CD4-positive, alpha-beta T cell treated with Interleukin-12 subunit alpha and Interleukin-12 subunit beta, for 1 hour (primary cell): ENCODE measurements around the gene CPVL.

ENCODE experiments used
- DNase-seq: peaks from one replicate; pipeline ENCODE4 v3.0.0-alpha.2; 2020

CPVL gene

DNA sequence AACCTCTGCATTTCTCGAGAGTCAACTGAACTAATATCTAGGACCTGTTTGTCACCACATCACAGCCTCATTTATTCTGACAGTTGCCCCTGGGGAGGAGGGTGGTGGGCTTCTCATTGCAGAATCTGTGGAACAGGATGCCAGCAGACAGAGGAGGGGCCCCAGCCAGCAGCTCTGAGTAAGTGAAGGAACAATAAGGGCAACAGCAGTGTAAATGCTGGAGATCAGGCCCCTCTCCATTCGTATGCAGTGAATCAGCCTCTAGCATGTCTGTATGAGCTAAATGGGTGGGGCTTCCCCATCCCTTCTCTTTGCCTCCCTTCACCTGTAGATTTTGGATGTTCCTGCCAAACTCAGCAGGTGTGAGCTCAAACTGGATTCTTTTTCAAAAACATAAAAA, 7.7 kb upstream of the CPVL start:
- no peak for DNase-seq

DNA sequence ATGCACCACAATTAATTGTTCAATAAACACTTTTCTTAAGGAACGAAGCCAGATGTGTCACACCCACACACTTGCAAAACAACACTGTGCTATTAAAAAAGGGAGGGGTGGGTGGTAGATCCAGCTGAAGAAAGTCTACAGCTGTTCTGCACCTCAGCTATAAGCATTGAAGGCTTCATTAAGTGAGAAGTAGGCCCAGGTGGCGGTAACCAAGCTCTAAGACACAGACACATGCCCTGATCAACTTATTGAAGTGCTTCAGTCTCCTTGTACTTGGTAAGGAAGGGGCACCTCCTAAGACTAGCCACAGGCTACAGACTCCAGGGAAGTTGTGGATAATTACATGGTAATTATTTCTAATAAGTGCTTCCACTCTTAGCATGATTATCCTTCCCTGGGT, 4.5 kb upstream of the CPVL start:
- no peak for DNase-seq

DNA sequence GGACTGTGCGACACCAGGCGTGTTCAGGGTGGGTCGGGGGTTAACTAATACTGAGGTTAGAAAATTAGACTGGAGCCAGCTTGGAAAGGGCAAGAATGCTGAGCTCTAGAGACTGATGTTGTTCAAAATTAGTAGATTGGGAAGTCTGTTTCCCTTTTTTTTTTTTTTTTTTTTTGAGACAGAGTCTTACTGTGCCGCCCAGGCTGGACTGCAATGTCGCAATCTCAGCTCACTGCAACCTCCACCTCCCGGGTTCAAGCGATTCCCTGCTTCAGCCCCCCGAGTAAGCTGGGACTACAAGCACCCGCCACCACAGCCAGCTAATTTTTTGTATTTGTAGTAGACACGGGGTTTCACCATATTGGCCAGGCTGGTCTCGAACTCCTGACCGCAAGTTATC, 2.7 kb upstream of the CPVL start:
- no peak for DNase-seq

- no peak for DNase-seq
Observed at GRCh38 chr7:29147821-29148220, 1.5 kb upstream of the CPVL start.

DNA sequence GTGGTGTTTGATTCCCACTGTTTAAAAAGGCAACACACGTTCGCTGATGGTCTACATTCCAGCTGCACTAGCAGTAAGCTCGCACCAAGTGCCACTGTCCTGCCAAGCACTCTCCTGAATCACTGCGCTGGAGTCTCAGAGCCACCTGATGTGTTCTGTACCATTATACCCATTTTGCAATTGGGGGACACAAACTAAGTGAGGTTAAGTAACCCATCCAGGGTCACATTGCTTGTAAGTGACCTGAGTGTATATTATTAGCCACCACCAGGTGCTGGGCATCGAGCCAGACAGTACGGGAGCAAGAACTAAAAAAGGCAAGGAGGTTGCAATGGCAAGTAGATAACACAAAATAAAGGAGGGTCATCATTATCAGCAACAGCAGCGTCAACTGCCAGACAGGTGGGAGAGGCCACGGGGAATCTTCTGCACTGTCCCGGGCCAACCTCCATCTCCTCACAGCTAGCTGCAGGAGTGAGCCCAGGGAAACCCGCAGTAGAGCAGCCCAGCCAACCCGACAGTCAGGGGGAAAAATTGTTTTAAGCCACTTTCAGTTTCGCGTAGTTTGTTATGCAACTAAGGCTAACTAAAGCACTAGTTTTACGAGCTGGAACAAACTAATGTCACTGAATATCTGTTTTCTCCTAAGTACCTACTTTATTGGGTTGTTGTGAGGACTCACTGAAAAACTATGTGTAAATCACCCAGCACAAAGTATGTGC, 712 bp upstream of the CPVL start:
- no peak for DNase-seq

- no peak for DNase-seq
Observed at GRCh38 chr7:29145553-29146056, 732 bp downstream of the CPVL start.

DNA sequence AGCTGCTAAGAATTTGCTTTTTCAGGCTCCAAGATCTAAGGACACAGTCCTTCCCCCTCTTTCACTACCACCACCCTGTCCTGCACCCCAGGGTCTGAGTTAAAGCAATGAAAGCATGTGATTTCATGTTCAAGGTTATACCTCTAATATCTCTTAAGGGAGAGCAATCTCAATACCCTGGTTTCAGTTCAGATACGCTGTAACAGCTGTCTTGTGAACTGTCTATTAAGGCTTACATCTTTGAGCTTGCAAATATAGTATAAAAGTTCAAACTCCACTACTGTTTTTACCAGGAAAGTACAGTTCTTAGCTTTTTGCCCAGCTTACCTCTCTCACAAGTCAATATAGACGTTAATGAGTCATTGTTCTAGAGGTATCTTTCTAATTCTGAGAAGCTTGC, 2.6 kb downstream of the CPVL start:
- no peak for DNase-seq

DNA sequence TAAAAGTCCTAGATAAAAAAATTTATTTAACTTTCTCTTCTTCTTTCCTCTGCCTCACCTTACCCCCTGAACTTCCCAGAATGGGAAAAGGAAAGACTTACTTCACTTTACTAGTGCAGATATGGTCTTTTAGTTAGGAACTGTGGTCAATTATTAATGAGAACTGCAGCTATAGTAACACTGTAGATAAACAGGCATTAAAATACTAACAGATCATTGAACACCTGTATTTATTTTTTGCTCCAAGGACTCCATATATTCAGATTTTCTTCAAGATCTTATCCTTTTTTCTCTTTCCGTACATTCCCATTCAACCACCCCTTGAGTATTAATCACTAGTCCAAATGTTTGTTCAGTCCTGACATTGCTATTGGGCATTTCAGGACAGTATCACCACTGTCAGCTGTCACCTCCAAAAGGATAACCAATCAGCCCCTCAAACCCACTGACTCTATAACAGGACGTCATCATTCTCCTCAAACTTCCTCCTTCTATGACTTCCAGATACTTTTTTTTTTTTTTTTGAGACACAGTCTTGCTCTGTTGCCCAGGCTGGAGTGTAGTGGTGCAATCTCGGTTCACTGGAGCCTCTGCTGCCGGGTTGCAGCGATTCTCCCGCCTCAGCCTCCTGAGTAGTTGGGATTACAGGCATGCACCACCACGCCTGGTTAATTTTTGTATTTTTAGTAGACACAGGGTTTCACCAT, 4.2 kb downstream of the CPVL start:
- DNase-seq: no peak

GRCh38 chr7:29140873-29141468, 5.4 kb downstream of the CPVL start:
- DNase-seq: no peak

- no peak for DNase-seq
Observed at GRCh38 chr7:29139796-29140195, 6.5 kb downstream of the CPVL start.

DNA sequence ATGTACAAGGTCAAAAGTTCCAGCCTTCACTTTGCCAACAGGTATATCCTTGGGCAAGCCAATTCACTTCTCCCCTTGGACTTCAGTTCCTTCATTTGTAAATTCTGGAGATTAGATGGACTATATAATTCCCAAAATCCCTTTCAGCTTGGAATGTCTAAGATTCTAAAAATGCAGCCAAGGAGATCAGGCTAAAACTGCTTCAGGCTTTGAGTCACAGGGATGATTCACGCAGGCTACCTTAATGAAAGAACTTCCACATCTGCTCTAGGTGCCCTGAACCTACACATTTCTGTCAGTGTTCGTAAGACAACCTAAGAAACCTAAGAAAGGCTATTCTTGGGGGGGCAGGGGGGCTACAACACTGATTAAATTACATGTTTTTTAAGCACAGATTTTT, 7.1 kb downstream of the CPVL start:
- no peak for DNase-seq

- DNase-seq: no peak
Observed at GRCh38 chr7:29138588-29138987, 7.7 kb downstream of the CPVL start.

DNA sequence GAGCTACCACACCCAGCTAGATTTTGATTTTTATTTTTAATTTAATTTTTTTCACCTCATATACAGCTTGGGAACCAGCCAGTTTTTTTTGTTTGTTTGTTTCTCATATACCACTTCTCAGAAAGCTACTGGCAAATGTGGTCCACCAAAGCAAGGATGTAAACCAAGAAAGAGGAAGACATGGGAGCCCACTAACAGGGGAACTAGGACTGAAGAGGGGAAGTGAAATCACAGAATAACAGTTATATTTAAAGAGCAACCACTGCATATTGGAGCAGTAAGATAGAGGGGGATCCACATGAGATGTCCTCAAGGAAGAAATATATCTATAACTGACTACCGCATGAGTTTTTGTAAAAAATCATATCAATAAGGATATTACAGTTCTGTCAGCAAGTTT, 10.5 kb downstream of the CPVL start:
- no peak for DNase-seq

DNA sequence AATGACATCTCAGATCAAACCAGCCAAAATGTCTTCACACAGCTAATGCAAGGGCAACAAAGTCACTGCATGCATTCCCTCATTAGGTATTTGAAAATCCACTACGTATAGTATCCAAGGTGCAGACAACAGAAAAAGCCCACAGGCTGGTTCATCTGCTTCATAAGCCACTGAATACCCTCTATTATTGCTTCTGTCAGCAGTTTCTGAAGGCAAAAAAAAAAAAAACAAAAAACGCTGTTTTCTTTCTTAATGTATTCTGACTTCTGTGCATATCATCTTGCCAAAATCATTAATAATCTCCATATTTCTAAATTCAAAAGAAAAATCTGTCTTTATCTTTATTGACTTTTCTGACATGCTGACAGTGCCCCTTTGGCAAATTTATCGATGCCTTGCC, 13.4 kb downstream of the CPVL start:
- no peak for DNase-seq

GRCh38 chr7:29131678-29132077, 14.7 kb downstream of the CPVL start:
- DNase-seq: no peak

- no peak for DNase-seq
Observed at GRCh38 chr7:29130096-29130495, 16.2 kb downstream of the CPVL start.

GRCh38 chr7:29127527-29127926, 18.8 kb downstream of the CPVL start:
- DNase-seq: no peak

GRCh38 chr7:29126804-29127203, 19.5 kb downstream of the CPVL start:
- DNase-seq: no peak

DNA sequence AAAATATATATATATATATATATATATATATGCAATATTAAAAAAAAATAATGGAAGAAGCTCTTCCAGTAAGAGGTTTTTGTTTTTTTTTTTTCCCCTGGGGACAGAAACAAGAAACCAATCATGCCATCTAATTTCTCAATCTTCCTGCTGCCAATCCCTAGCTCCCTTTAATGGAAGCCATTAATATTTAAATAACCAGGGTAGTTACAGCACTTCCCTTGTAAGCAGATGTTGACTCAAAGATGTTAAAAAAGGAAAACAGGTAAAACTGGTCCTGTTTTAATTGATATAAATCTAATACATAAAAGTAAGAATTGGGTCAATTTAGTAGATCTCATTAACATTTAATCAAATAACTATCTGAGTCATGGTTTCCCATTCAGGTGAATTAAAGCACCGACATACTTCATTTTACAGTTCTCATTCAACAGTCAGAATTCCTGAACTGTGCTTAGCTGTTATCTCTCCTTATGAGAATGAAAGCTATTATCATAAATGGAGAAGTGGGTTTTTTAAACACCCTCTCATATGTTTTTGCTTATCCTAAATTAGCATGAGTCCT, 22.6 kb downstream of the CPVL start:
- no peak for DNase-seq

GRCh38 chr7:29122759-29123158, 23.6 kb downstream of the CPVL start:
- DNase-seq: no peak

- no peak for DNase-seq
Observed at GRCh38 chr7:29122081-29122480, 24.3 kb downstream of the CPVL start.

GRCh38 chr7:29120955-29121354, 25.4 kb downstream of the CPVL start:
- no peak for DNase-seq

GRCh38 chr7:29119538-29119937, 26.8 kb downstream of the CPVL start:
- DNase-seq: no peak
